T-helper 2 cell treated with Interferon-gamma antibody and Interleukin-4, amounts not matched to agents 100 ng/mL and 5 ng/mL, for 36 hours (primary cell): ENCODE measurements around the gene EIF1. TPM values are rescaled to one million over a fixed set of nuclear protein-coding genes. Genes with fewer than 3 reads are reported as not detected.

ENCODE experiments used
- intact Hi-C: fragments of 100-400 bp; cut with micrococcal nuclease; formaldehyde crosslinking; loops from one replicate; pipeline ENCODE4 v1.15.1; 2023
- total RNA-seq: library from RNA; stranded (reverse); gene quantifications from 2 replicates; pipeline ENCODE4 v1.2.3, GENCODE V29; 2022

Gene EIF1
- total RNA-seq: 751 and 753 TPM in 2 replicates

GRCh38 chr17:41688641-41689496, at the start of gene EIF1:
Gene EIF1 (plus strand): TSS chr17:41688885. CDS start chr17:41689039, 154 bp downstream.
- intact Hi-C loops: loop anchor here (1.0 kb wide), 2 partner anchors 10 to 23 kb away; no protein-coding TSS in a partner anchor

- intact Hi-C loops: no loop called here
Measured at GRCh38 chr17:41638941-41639340, 49.7 kb upstream of the EIF1 start.

GRCh38 chr17:41639492-41640473, 48.9 kb upstream of the EIF1 start:
- intact Hi-C loops: loop anchor here (10.0 kb wide), 1 partner anchor 155 kb away; the partner anchor contains the start of genes KRT35 and KRT36

DNA sequence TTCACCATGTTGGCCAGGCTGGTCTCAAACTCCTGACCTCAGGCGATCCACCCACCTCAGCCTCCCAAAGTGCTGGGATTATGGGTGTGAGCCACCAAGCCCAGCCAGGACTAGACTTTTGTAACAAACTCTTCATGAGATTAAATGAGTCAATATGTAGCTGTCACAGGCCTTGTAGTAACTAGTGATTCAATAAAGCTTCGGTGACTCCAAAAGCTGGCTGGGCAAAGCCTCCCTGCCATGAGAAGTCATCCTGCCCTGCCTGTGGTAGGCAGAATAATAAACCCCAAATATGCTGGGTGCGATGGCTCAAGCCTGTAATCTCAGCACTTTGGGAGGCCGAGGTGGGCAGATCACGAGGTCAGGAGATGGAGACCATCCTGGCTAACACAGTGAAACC, 48.1 kb upstream of the EIF1 start:
- intact Hi-C loops: loop anchor here (10.0 kb wide), 1 partner anchor 156 kb away; the partner anchor contains the start of genes KRT35 and KRT36

DNA sequence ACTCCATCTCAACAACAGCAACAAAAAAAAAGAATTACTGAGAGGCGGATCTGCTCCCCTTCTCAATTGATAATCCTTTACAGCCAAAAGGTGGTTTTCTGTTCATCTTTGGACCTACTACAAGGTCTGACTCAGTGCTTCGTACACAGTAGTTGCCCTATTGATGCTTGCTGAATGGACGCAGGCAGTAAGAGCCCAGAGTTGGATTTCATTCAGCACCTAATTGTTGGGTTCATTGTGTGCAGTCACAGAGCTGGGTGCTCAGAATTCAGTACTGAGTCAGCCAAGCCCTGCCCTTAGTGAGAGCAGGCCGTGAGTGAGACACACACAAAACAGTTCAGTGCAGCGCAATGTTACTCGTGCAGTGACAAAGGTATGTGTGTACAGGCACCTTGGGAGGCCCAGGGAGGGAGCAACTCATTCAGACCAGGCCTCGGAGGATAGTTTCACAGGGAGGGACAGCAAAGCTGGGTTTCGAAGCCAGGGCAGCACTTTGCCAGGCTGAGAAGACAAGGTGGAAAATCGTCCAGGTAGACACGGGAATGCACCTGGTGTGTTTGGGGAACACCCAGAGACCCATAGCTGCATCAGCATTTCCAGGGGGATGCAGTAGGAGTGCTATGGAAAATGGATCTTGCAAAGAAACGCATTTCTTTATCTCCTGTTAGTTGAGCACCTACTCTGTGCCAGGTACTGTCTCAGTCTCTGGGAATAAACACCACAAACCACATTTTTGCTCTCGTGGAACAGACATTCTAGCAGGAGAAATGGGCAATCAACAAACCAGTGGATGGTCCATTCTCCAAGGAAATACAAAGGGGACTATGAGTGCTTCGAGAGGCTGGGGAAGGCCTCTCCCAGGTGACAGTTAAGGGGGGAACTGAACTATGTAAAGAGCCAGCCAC, 46.2 kb upstream of the EIF1 start:
- intact Hi-C loops: loop anchor here (10.0 kb wide), 1 partner anchor 158 kb away; the partner anchor contains the start of genes KRT35 and KRT36

- intact Hi-C loops: loop anchor here (5.0 to 10.0 kb wide), 2 partner anchors 162 to 740 kb away; partner anchors contain the start of genes KRT35 and KRT36
Measured at GRCh38 chr17:41647038-41647813, 41.5 kb upstream of the EIF1 start.

GRCh38 chr17:41647940-41648410, 40.7 kb upstream of the EIF1 start:
- intact Hi-C loops: loop anchor here (1.0 to 10.0 kb wide), 6 partner anchors 14 to 741 kb away; partner anchors contain the start of genes KRT35 and KRT36

DNA sequence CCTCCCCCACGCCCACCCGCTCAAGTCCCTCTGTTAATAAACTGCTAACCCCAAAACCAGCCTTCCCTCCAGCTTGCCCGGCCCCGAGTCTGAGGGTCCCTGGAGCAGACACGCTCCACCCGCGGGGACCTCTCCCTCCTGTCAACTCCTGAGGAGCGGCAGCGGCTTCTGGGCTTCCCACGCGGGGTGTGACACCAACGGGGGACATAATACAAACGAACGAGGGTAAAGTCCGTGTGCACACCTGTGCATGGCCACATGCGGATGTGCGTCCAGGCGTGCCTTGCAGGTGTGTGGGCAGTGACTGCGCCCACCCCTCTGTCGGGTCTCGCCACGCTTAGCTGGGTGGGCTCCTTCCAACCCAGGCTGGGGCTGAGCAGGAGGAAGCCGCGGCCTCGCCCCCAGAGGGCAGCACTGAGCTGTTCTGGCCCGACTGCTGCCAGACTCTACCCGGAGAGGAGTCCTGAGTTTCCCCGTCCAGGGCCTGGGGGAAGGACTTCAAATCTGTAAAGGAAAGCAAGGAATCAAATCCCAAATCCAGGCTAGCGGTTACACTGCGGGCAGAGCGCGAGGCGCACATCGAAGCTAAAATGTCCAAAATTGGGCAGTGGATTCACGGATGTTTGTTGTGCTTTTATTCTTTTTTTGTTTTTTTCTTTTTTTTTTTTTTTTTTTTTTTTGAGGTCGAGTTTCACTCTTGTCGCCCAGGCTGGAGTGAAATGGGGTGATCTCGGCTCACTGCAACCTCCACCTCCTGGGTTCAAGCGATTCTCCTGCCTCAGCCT, 40.1 kb upstream of the EIF1 start:
- intact Hi-C loops: loop anchor here (1.0 to 10.0 kb wide), 6 partner anchors 14 to 741 kb away; partner anchors contain the start of genes KRT35 and KRT36

DNA sequence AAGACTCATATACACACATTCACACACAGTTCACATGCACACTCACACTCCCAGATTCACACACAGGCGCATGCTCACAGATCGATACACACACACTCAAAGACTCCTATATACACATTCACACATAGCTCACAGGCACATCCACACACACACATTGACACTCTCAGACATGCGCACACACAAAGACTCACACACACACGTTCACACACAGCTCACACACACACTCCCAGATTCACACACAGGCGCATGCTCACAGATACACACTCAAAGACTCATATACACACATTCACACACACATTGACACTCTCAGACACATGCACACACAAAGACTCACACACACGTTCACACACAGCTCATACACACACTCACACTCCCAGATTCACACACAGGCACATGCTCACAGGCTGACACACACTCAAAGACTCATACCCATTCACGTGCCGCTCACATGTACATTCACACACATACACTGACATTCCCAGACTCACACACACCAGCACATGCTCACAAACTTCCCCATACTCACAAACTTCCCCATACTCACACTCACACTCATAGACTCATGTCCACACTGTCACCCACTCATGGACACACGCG, 38.7 kb upstream of the EIF1 start:
- intact Hi-C loops: loop anchor here (2.0 to 10.0 kb wide), 3 partner anchors 71 to 743 kb away; partner anchors contain the start of genes KRT35 and KRT36

GRCh38 chr17:41650794-41651624, 37.7 kb upstream of the EIF1 start:
- intact Hi-C loops: no loop called here

- intact Hi-C loops: no loop called here
Measured at GRCh38 chr17:41651625-41652460, 36.8 kb upstream of the EIF1 start.

- intact Hi-C loops: no loop called here
Measured at GRCh38 chr17:41652461-41652970, 36.2 kb upstream of the EIF1 start.

DNA sequence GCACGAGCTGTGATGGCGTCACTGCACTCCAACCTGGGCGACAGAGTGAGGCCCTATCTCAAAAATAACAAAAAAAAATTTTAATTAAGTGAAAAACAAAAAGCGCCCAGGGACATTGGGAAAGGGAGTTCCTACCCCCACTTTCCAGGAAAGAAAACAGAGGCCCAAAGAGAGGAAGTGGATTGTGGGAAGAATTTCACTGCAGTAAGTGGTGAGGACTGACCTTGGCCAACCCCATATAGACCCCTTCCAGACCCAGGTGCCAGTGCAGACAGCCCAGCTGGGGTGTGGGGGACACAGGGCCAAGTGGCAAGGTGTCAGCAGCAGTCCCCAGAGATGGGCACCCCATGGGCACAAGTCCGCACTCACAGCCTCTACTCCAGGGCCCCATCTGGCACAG, 35.3 kb upstream of the EIF1 start:
- intact Hi-C loops: no loop called here

- intact Hi-C loops: no loop called here
Measured at GRCh38 chr17:41653892-41654677, 34.6 kb upstream of the EIF1 start.
